ENCODE measurements around the gene LIPH.

LIPH gene

DNA sequence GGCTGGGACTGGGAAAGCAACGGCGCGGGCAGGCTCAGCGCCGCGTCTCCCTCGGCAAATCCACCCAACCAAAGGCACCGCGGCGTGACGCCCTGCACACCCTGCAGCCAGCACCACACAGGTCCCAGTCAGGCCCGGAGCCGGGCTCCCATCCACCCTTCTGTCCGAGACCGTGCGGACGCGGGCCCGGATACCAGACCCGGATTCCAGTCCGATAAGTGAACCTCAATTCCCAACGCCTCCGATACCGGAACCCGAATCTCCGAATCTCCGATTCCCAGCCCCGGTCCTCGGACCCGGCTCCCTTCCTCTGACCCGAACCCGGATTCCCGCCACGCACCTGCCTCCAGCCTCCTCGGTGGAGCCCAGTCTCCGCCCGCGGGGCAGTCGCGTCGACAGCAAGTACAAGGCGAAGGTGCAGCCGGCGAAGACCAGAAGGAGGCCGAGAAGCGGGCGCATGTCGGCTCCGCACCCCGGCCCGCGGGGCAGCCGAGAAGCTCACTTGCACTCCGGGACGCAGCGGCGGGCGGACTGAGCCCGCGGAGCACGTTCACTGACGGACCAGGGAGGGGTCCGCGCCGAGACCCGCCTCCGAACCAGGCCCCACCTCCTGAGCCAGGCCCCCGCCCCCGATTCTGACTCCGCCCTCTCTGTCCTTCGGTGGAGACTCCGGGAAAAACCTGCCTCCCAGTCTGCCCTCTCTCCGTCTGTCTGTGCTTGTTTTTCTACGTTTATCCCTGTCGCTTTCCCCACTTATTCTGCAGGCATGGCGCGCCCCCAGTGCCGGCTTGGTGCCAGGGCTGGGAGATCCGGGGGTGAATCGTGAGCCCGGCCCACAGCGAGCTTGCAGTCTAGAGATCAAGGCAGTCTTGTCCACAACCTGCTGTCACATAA lies 53.6 kb downstream of the LIPH start, which contains the start of gene TMEM41A:
Gene TMEM41A (minus strand): TSS at position 533 of the 894 bp plus-strand sequence. CDS start 74 bp downstream, at position 459.
- peak within 1 kb of the TSS; percentile 76 to 82; a peak in 3 of 4 replicates for H3K4me3 ChIP-seq (ENCODE audit: low read depth in 1 of 2, low read length in 2 of 2)
- no peaks in the 10 kb centered on the region for H3K9me3 ChIP-seq (ENCODE audit: insufficient read depth, low read length, severe bottlenecking)
- peaks cover 27% of the 10 kb centered on the region for H3K79me2 ChIP-seq (ENCODE audit: insufficient read depth, low read length)
- H3K36me3 ChIP-seq (ENCODE audit: insufficient read depth, low read length) = peaks cover 32% of the 10 kb centered on the region
- H3K9ac ChIP-seq (ENCODE audit: low read depth, low read length) = peak within 1 kb of the TSS; percentile 92
- peak; percentile 91 for DNase-seq
- peaks cover 23% of the 10 kb centered on the region for H3K4me1 ChIP-seq (ENCODE audit: insufficient read depth, low read length)
- peaks cover 11% of the 10 kb centered on the region for H4K20me1 ChIP-seq (ENCODE audit: insufficient read depth, low read length)
- peak; percentile 96 for ATAC-seq (ENCODE audit: insufficient read depth, low read depth)
- H3K27ac ChIP-seq (ENCODE audit: low read length) = peak within 1 kb of the TSS; percentile 74
- TF ChIP-seq EZH2 (IDR thresholded peaks at IDR 0.05; ENCODE audit: borderline replicate concordance, low read depth, low read length, severe bottlenecking) = no peak
- TF ChIP-seq, protein P1, sequence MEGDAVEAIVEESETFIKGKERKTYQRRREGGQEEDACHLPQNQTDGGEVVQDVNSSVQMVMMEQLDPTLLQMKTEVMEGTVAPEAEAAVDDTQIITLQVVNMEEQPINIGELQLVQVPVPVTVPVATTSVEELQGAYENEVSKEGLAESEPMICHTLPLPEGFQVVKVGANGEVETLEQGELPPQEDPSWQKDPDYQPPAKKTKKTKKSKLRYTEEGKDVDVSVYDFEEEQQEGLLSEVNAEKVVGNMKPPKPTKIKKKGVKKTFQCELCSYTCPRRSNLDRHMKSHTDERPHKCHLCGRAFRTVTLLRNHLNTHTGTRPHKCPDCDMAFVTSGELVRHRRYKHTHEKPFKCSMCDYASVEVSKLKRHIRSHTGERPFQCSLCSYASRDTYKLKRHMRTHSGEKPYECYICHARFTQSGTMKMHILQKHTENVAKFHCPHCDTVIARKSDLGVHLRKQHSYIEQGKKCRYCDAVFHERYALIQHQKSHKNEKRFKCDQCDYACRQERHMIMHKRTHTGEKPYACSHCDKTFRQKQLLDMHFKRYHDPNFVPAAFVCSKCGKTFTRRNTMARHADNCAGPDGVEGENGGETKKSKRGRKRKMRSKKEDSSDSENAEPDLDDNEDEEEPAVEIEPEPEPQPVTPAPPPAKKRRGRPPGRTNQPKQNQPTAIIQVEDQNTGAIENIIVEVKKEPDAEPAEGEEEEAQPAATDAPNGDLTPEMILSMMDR (IDR thresholded peaks at IDR 0.05; ENCODE audit: borderline replicate concordance, extremely low read depth, low read length, poor library complexity, severe bottlenecking) = no peak
- peak within 1 kb of the TSS; percentile 78 for H3K4me2 ChIP-seq (ENCODE audit: insufficient read depth, low read length)
- H2AFZ ChIP-seq (ENCODE audit: low read depth, low read length) = peak within 1 kb of the TSS; percentile 91
- H3K27me3 ChIP-seq (ENCODE audit: insufficient read depth, low read length, poor library complexity) = no peaks in the 10 kb centered on the region

DNA sequence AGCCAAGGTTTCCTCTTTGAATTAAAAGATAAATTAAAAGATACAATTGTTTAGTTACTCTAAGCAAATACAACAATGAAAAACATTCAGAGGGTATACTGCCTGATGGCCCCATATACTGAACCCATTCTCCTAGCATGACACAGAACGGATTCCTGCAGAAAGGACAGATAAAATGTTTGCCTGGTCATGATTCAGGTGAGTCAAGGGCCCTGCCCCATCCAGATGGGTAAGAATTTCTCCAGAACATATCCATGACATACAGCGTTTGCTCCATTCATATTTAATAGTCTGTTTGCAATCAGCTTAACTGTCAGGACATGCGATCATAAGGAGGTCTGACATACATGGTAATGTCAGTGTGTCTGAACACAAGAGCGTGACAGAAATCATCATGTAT lies 62.1 kb downstream of the LIPH start:
- Histone ChIP-seq H3K9me3 (ENCODE audit: insufficient read depth, low read length, severe bottlenecking) (no peaks in the 10 kb centered on the region), H3K4me3 (ENCODE audit: low read depth in 1 of 2, low read length in 2 of 2) (no peak overlapping the region), H3K9ac (ENCODE audit: low read depth, low read length) (no peak overlapping the region), H3K27ac (ENCODE audit: low read length) (no peak overlapping the region), H3K36me3 (ENCODE audit: insufficient read depth, low read length) (peaks cover 59% of the 10 kb centered on the region), H3K4me1 (ENCODE audit: insufficient read depth, low read length) (no peaks in the 10 kb centered on the region), H4K20me1 (ENCODE audit: insufficient read depth, low read length) (no peaks in the 10 kb centered on the region), H3K27me3 (ENCODE audit: insufficient read depth, low read length, poor library complexity) (no peaks in the 10 kb centered on the region), H3K4me2 (ENCODE audit: insufficient read depth, low read length) (no peak overlapping the region), H2AFZ (ENCODE audit: low read depth, low read length) (no peak overlapping the region), H3K79me2 (ENCODE audit: insufficient read depth, low read length) (no peaks in the 10 kb centered on the region)
- no peak for TF ChIP-seq EZH2 (IDR thresholded peaks at IDR 0.05; ENCODE audit: borderline replicate concordance, low read depth, low read length, severe bottlenecking)
- TF ChIP-seq, protein P1 (IDR thresholded peaks at IDR 0.05; ENCODE audit: borderline replicate concordance, extremely low read depth, low read length, poor library complexity, severe bottlenecking) = no peak
- ATAC-seq (ENCODE audit: insufficient read depth, low read depth) (no peak), DNase-seq (no peak)

DNA sequence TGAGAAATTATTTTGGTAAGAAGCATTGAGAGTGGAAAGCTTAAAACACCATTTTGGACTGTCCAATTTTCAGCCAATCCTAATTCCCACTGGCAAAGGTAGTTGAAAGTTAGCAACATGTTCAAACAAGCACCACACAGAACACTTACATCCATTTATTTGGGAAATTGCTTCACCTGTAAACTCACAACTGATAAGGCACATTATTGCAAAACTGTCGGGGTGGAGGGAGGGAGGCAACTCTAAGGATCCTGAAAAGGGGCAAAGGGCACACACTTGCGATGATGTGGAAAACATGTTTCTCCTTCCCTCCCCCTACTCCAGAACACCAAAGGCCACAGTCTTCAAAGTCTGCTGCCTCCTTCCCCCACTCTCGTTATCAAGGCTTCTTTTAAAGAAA lies 62.9 kb downstream of the LIPH start:
- ATAC-seq (ENCODE audit: insufficient read depth, low read depth) = no peak
- H3K9me3 ChIP-seq (ENCODE audit: insufficient read depth, low read length, severe bottlenecking) = no peaks in the 10 kb centered on the region
- H2AFZ ChIP-seq (ENCODE audit: low read depth, low read length) = no peak overlapping the region
- H3K36me3 ChIP-seq (ENCODE audit: insufficient read depth, low read length) = peaks cover 51% of the 10 kb centered on the region
- H4K20me1 ChIP-seq (ENCODE audit: insufficient read depth, low read length) = no peaks in the 10 kb centered on the region
- no peak overlapping the region for H3K4me3 ChIP-seq (ENCODE audit: low read depth in 1 of 2, low read length in 2 of 2)
- no peak overlapping the region for H3K4me2 ChIP-seq (ENCODE audit: insufficient read depth, low read length)
- DNase-seq = no peak
- no peaks in the 10 kb centered on the region for H3K27me3 ChIP-seq (ENCODE audit: insufficient read depth, low read length, poor library complexity)
- no peak overlapping the region for H3K27ac ChIP-seq (ENCODE audit: low read length)
- H3K9ac ChIP-seq (ENCODE audit: low read depth, low read length) = no peak overlapping the region
- H3K79me2 ChIP-seq (ENCODE audit: insufficient read depth, low read length) = no peaks in the 10 kb centered on the region
- no peaks in the 10 kb centered on the region for H3K4me1 ChIP-seq (ENCODE audit: insufficient read depth, low read length)
- TF ChIP-seq, protein P1 (IDR thresholded peaks at IDR 0.05; ENCODE audit: borderline replicate concordance, extremely low read depth, low read length, poor library complexity, severe bottlenecking) = no peak
- no peak for TF ChIP-seq EZH2 (IDR thresholded peaks at IDR 0.05; ENCODE audit: borderline replicate concordance, low read depth, low read length, severe bottlenecking)
